NCI-H1105 treated with DMSO at 0.1 percent for 48 hours (cell line): ENCODE results near the gene HSP90AA1.

ENCODE experiments used
- DNase-seq: peaks from one replicate; lab custom pipeline; 2025; lab: John Stamatoyannopoulos, UW

Gene HSP90AA1

GRCh38 chr14:102039157-102039556 lies 47.7 kb downstream of the HSP90AA1 start:
- no peak for DNase-seq

DNA sequence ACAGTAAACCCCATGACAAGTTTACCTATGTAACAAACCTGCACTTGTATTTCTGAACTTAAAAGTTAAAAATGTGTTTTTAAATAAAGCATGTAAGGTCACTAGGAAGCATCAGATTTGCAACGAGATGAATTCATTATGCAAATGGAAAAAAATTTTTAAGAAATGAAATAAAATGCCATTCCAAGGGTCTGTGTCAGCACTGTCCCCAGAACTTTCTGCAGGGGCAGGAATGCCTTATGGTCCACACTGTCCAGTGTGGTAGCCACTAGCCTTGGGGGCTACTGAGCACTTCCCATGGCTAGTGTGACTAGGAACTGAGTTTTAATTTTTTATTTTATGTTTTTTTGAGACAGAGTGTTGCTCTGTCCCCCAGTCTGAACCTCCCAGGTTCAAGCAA lies 49.2 kb downstream of the HSP90AA1 start:
- DNase-seq, result no peak

- DNase-seq, result no peak
Observed at GRCh38 chr14:102035914-102036313, 50.9 kb downstream of the HSP90AA1 start.

DNA sequence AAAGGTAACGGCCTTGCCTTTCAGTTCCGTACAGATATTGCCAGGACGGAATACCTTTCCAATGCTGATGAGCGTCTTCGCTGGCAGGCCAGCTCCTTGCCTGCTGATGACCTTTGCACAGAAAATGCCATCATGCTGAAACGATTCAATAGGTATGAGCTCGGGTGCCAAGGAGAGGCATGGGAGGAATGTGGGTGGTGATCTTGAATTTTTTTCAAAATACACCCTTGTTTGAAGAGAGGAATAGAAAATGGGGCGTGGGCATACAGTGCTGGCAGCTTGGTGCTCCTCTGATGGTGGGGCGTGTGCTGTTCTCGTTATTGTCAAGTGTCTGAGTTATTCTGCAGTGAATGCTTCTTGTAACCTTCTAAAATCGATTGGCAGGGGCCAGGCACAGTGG lies 52.5 kb downstream of the HSP90AA1 start:
- no peak for DNase-seq

- DNase-seq, result no peak
Observed at GRCh38 chr14:102033241-102033640, 53.6 kb downstream of the HSP90AA1 start.
